HCT116 (cell line): ENCODE data around the gene GRK2. TPM values are rescaled to one million over a fixed set of nuclear protein-coding genes. Genes with fewer than 3 reads are reported as not detected.

ENCODE experiments used
- ATAC-seq: fragments of 200-7000 bp; cut with Tn5 transposase; 2 replicates; pipeline ENCODE4 v1.9.1; 2020; ENCODE audit warnings: mild to moderate bottlenecking, moderate library complexity
- BruUV-seq: library from RNA; stranded (reverse); fragments of 400-500 nt; replicated peaks from 2 replicates; lab custom pipeline; 2021; lab: Mats Ljungman, UMichigan
- CTCF ChIA-PET: fragments of 300-600 bp; sonication (Branson Sonifier 250); formaldehyde crosslinking; loops from one replicate; lab custom pipeline; 2021; ENCODE audit warnings: antibody characterized with exemption; lab: Charles Lee
- POLR2A ChIA-PET: fragments of 300-600, 350-600 bp; sonication (Branson Sonifier 250); formaldehyde crosslinking; loops from one replicate; lab custom pipeline; 2021; ENCODE audit warnings: antibody characterized with exemption; lab: Charles Lee
- RAD21 ChIA-PET, 2 experiments: fragments of 300-600 bp; sonication (Branson Sonifier 250); formaldehyde crosslinking; loops; one replicate each; lab custom pipeline; 2023; ENCODE audit warnings: low total read pairs in 2 of 2; ENCODE audit not compliant: uncharacterized antibody in 2 of 2, unreplicated experiment in 2 of 2, low non-redundant PET in 1 of 2; lab: Charles Lee
- DNase-seq: peaks from one replicate; pipeline ENCODE4 v3.0.0-alpha.2; 2010; ENCODE audit warnings: low read depth, low spot score
- H2AFZ ChIP-seq: fragments of 200-600 bp; shearing (Covaris generic), sonication (generic); 2 replicates; pipeline ENCODE4 v1.6.1; 2017; ENCODE audit warnings: low read depth, mixed run types, mixed read lengths, antibody characterized with exemption, low read length; ENCODE audit not compliant: poor library complexity, severe bottlenecking
- H3K27ac ChIP-seq: 2 replicates; pipeline ENCODE4 v1.5.1; 2012; ENCODE audit warnings: low read depth, low read length
- H3K27me3 ChIP-seq: fragments of 200-600 bp; sonication (generic); 2 replicates; pipeline ENCODE4 v1.6.1; 2016; ENCODE audit warnings: mixed run types, low read length, mixed read lengths; ENCODE audit not compliant: insufficient read depth
- H3K36me3 ChIP-seq, 2 experiments: fragments of 200-500 bp in 1 of 2; fragments of 200-600 bp in 1 of 2; sonication (Bioruptor generic) in 1 of 2; sonication (generic) in 1 of 2; 2 replicates each; pipeline versions ENCODE4 v1.5.1 to v1.6.1; 2014 to 2016; ENCODE audit warnings: low read length in 2 of 2, inconsistent platforms in 1 of 2, mixed read lengths in 1 of 2, mixed run types in 1 of 2; ENCODE audit not compliant: insufficient read depth in 2 of 2, control insufficient read depth in 1 of 2
- H3K4me1 ChIP-seq, 2 experiments: fragments of 200-600 bp in 1 of 2; sonication (generic) in 1 of 2; 2 replicates each; pipeline versions ENCODE4 v1.5.1 to v1.6.1; 2012 to 2017; ENCODE audit warnings: low read length in 2 of 2, inconsistent platforms in 1 of 2, mild to moderate bottlenecking in 1 of 2, mixed read lengths in 1 of 2, mixed run types in 1 of 2, moderate library complexity in 1 of 2; ENCODE audit not compliant: insufficient read depth in 2 of 2, control insufficient read depth in 1 of 2
- H3K4me2 ChIP-seq: fragments of 200-600 bp; sonication (generic); 2 replicates; pipeline ENCODE4 v1.6.1; 2017; ENCODE audit warnings: mixed run types, low read length, mixed read lengths
- H3K4me3 ChIP-seq, 2 experiments: fragments of 200-600 bp in 1 of 2; sonication (generic) in 1 of 2; replicated peaks in 1 of 2; 2 replicates each; pipeline ENCODE4 v1.5.1; 2011 to 2016; ENCODE audit warnings: low read length in 2 of 2, control low read depth in 1 of 2, low read depth in 1 of 2, mild to moderate bottlenecking in 1 of 2, mixed read lengths in 1 of 2, mixed run types in 1 of 2
- H3K79me2 ChIP-seq: fragments of 200-600 bp; sonication (generic); 2 replicates; pipeline ENCODE4 v1.6.1; 2017; ENCODE audit warnings: mild to moderate bottlenecking, mixed run types, low read length, moderate library complexity, mixed read lengths; ENCODE audit not compliant: insufficient read depth
- H3K9ac ChIP-seq: fragments of 200-600 bp; sonication (generic); 2 replicates; pipeline ENCODE4 v1.6.1; 2016; ENCODE audit warnings: low read length, mixed read lengths
- H3K9me2 ChIP-seq: fragments of 200-600 bp; sonication (generic), shearing (Covaris generic); 2 replicates; pipeline ENCODE4 v1.6.1; 2017; ENCODE audit warnings: mixed run types, mild to moderate bottlenecking, moderate library complexity; ENCODE audit not compliant: insufficient read depth
- H3K9me3 ChIP-seq, 2 experiments: fragments of 200-500 bp in 1 of 2; fragments of 200-600 bp in 1 of 2; sonication (Bioruptor generic) in 1 of 2; sonication (generic) in 1 of 2; 2 replicates each; pipeline ENCODE4 v1.6.1; 2014 to 2017; ENCODE audit warnings: low read length in 2 of 2, mixed read lengths in 2 of 2, inconsistent platforms in 1 of 2, low read depth in 1 of 2, mild to moderate bottlenecking in 1 of 2, mixed run types in 1 of 2, moderate library complexity in 1 of 2; ENCODE audit not compliant: control insufficient read depth in 1 of 2, insufficient read depth in 1 of 2
- H4K20me1 ChIP-seq: fragments of 200-600 bp; sonication (generic), shearing (Covaris generic); 2 replicates; pipeline ENCODE4 v1.6.1; 2017; ENCODE audit warnings: mixed run types, mild to moderate bottlenecking, moderate library complexity; ENCODE audit not compliant: insufficient read depth
- CBX3 ChIP-seq: IDR thresholded peaks from 2 replicates; pipeline ENCODE4 v1.6.1; 2012; ENCODE audit warnings: low read depth
- CEBPB ChIP-seq: IDR thresholded peaks from 2 replicates; pipeline ENCODE4 v1.6.1; 2012; ENCODE audit warnings: low read depth
- EGR1 ChIP-seq: IDR thresholded peaks from 2 replicates; pipeline ENCODE4 v1.6.1; 2012; ENCODE audit warnings: low read depth
- EZH2 ChIP-seq: fragments of 200-600 bp; sonication (generic); IDR thresholded peaks from 2 replicates; pipeline ENCODE4 v1.6.1; 2017; ENCODE audit warnings: antibody characterized with exemption, mixed run types
- EZH2phosphoT487 ChIP-seq: fragments of 200-600 bp; IDR thresholded peaks from 2 replicates; pipeline ENCODE4 v1.6.1; 2018; ENCODE audit warnings: antibody characterized with exemption, borderline replicate concordance
- JUND ChIP-seq: IDR thresholded peaks from 2 replicates; pipeline ENCODE4 v1.6.1; 2012
- POLR2A ChIP-seq: IDR thresholded peaks from 2 replicates; pipeline ENCODE4 v1.7.0; 2011; ENCODE audit warnings: borderline replicate concordance; ENCODE audit not compliant: insufficient read depth, insufficient read length; ENCODE audit errors: extremely low read depth
- RAD21 ChIP-seq: IDR thresholded peaks from 2 replicates; pipeline ENCODE4 v1.6.1; 2012; ENCODE audit warnings: low read depth, mild to moderate bottlenecking
- SIN3A ChIP-seq: IDR thresholded peaks from 2 replicates; pipeline ENCODE4 v1.6.1; 2012; ENCODE audit warnings: low read depth
- SRF ChIP-seq: IDR thresholded peaks from 2 replicates; pipeline ENCODE4 v1.6.1; 2012; ENCODE audit warnings: low read depth
- YY1 ChIP-seq: IDR thresholded peaks from 2 replicates; pipeline ENCODE4 v1.6.1; 2011; ENCODE audit warnings: low read length, low read depth, moderate library complexity, mild to moderate bottlenecking; ENCODE audit not compliant: insufficient replicate concordance; ENCODE audit errors: extremely low read depth
- ZBTB33 ChIP-seq: IDR thresholded peaks from 2 replicates; pipeline ENCODE4 v1.6.1; 2011; ENCODE audit warnings: mild to moderate bottlenecking, low read length, moderate library complexity; ENCODE audit not compliant: insufficient replicate concordance; ENCODE audit errors: extremely low read depth
- ZNF274 ChIP-seq: fragments of 200-500 bp; sonication (Bioruptor generic); IDR thresholded peaks from 2 replicates; pipeline ENCODE4 v1.6.1; 2014; ENCODE audit warnings: mild to moderate bottlenecking, low read depth, low read length, inconsistent platforms
- intact Hi-C: fragments of 100-400 bp; cut with micrococcal nuclease; formaldehyde crosslinking; loops from 2 replicates; pipeline ENCODE4 v1.10.0; 2022
- total RNA-seq: library from RNA; stranded (reverse); gene quantifications from one replicate; pipeline ENCODE4 v1.2.1, GENCODE V29; 2021; ENCODE audit not compliant: unreplicated experiment
- TF ChIP-seq, protein P1 (sequence below): IDR thresholded peaks from 2 replicates; pipeline ENCODE4 v1.6.1; 2012
- TF ChIP-seq, protein P2 (sequence below), 3 experiments: fragments of 200-600 bp in 1 of 3; sonication (generic) in 1 of 3; IDR thresholded peaks in 2 of 3; conservative IDR thresholded peaks in 1 of 3; 2 replicates each; pipeline ENCODE4 v1.5.1; 2012 to 2017; ENCODE audit warnings: low read depth in 2 of 3, low read length in 2 of 3, antibody characterized with exemption in 1 of 3, borderline replicate concordance in 1 of 3, control low read depth in 1 of 3, mild to moderate bottlenecking in 1 of 3, mixed read lengths in 1 of 3, mixed run types in 1 of 3, moderate library complexity in 1 of 3; ENCODE audit not compliant: insufficient read depth in 1 of 3
- TF ChIP-seq, protein P3 (sequence below): IDR thresholded peaks from 2 replicates; pipeline ENCODE4 v1.6.1; 2012

Gene GRK2
- total RNA-seq, 1 experiment from 2014 or later = 83.0 TPM

DNA sequence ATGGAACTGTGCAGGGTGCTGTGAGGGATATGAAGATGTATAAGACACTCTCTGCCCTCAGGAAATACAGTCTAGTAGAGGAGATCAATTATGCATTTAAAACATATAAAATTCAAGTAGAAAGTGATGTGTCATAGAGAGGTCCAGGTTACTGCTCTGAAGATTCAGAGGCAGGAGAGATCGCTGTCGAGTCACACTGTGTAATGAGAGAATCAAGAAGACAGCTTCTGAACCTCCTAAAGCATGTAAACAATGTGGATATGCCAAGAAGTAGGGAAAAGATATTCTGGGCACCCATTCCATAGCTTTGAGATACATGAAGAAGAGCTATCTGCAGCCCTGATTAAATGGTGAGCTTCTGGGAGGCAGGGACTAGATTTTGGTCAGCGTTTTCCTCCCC is 53.7 kb downstream of the GRK2 start:
- no peak for DNase-seq
- BruUV-seq = no TSS peak
- no peak for ATAC-seq
- CTCF ChIA-PET = interaction anchor here (1.2 to 2.4 kb wide), 2 partner anchors 26 to 63 kb away, joined by 3 to 9 read pairs; no protein-coding TSS in a partner anchor
- TF ChIP-seq ZNF274 = no peak
- TF ChIP-seq JUND = no peak
- no peak for TF ChIP-seq SIN3A
- TF ChIP-seq, protein P1, sequence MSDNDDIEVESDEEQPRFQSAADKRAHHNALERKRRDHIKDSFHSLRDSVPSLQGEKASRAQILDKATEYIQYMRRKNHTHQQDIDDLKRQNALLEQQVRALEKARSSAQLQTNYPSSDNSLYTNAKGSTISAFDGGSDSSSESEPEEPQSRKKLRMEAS = no peak
- no peak for TF ChIP-seq CEBPB
- TF ChIP-seq, all 23 proteins: peak for 0
- H3K27me3 ChIP-seq = no peaks in the 10 kb centered on the region
- no peak overlapping the region for H3K9ac ChIP-seq
- POLR2A ChIA-PET = no interaction called here
- no peaks in the 10 kb centered on the region for H4K20me1 ChIP-seq
- H2AFZ ChIP-seq = no peak overlapping the region
- H3K4me1 ChIP-seq = peaks cover 3 to 19% of the 10 kb centered on the region in 2 experiments; a peak in 3 of 4 replicates
- RAD21 ChIA-PET = no interaction called here
- H3K9me2 ChIP-seq = no peaks in the 10 kb centered on the region
- H3K4me2 ChIP-seq = no peak overlapping the region
- intact Hi-C loops = no loop called here
- no peaks in the 10 kb centered on the region; a peak in 1 of 4 replicates for H3K36me3 ChIP-seq
- no peaks in the 10 kb centered on the region for H3K9me3 ChIP-seq
- H3K27ac ChIP-seq = no peak overlapping the region
- H3K79me2 ChIP-seq = peaks cover 11% of the 10 kb centered on the region; the same call in 1 of the 2 replicates
- H3K4me3 ChIP-seq = no peak overlapping the region

DNA sequence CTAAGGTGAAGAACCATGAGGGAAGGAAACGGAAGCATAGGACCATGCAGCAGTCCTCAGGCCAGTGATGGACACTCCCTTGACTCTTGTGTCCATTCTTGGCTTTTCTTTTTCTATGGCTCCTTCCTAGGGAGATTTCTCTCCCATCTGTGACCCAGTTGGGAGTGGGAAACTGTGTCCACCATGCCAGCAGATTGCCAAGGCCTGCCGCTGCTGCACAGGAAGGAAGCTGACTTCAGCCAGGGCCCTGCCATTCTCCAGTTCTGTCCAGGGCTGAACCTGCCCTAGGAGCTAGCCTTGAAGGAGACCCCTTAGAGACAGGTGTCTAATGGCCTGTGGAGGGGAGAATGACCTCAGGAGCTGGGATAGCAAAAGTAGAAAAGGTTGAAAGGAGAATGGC is 54.4 kb downstream of the GRK2 start:
- no peak overlapping the region for H2AFZ ChIP-seq
- TF ChIP-seq EZH2 (no peak), SRF (no peak), ZBTB33 (no peak), YY1 (no peak), EZH2phosphoT487 (no peak), ZNF274 (no peak), RAD21 (no peak), POLR2A (no peak), CBX3 (no peak), EGR1 (no peak)
- TF ChIP-seq, protein P1 = no peak
- TF ChIP-seq, protein P2, sequence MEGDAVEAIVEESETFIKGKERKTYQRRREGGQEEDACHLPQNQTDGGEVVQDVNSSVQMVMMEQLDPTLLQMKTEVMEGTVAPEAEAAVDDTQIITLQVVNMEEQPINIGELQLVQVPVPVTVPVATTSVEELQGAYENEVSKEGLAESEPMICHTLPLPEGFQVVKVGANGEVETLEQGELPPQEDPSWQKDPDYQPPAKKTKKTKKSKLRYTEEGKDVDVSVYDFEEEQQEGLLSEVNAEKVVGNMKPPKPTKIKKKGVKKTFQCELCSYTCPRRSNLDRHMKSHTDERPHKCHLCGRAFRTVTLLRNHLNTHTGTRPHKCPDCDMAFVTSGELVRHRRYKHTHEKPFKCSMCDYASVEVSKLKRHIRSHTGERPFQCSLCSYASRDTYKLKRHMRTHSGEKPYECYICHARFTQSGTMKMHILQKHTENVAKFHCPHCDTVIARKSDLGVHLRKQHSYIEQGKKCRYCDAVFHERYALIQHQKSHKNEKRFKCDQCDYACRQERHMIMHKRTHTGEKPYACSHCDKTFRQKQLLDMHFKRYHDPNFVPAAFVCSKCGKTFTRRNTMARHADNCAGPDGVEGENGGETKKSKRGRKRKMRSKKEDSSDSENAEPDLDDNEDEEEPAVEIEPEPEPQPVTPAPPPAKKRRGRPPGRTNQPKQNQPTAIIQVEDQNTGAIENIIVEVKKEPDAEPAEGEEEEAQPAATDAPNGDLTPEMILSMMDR (IDR thresholded peaks at IDR 0.05 in 2 of 3, conservative IDR thresholded peaks at IDR 0.05 in 1 of 3; ENCODE audit: borderline replicate concordance in 1 of 3, insufficient read depth in 1 of 3, low read depth in 2 of 3, low read length in 2 of 3) = no peak
- TF ChIP-seq, protein P3, sequence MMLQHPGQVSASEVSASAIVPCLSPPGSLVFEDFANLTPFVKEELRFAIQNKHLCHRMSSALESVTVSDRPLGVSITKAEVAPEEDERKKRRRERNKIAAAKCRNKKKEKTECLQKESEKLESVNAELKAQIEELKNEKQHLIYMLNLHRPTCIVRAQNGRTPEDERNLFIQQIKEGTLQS = no peak
- TF ChIP-seq, all 23 proteins: peak for 0
- DNase-seq (no peak), ATAC-seq (no peak)
- CTCF ChIA-PET = interaction anchor here (1.2 to 2.4 kb wide), 2 partner anchors 25 to 62 kb away, joined by 3 to 9 read pairs; no protein-coding TSS in a partner anchor
- Histone ChIP-seq H3K4me2 (no peak overlapping the region), H3K79me2 (peaks cover 11% of the 10 kb centered on the region; the same call in 1 of the 2 replicates), H3K36me3 (no peaks in the 10 kb centered on the region; a peak in 1 of 4 replicates), H3K9me2 (no peaks in the 10 kb centered on the region), H3K4me1 (peaks cover 3 to 19% of the 10 kb centered on the region in 2 experiments; a peak in 3 of 4 replicates), H3K27ac (no peak overlapping the region), H4K20me1 (no peaks in the 10 kb centered on the region), H3K4me3 (no peak overlapping the region), H3K9ac (no peak overlapping the region), H3K27me3 (no peaks in the 10 kb centered on the region), H3K9me3 (no peaks in the 10 kb centered on the region)
- intact Hi-C loops = no loop called here
- POLR2A ChIA-PET = no interaction called here
- BruUV-seq = no TSS peak
- RAD21 ChIA-PET = no interaction called here
